Fibroblast of the aortic adventitia (primary cell): ENCODE results near the gene CCDC159. TPM values are rescaled to one million over a fixed set of nuclear protein-coding genes. Genes with fewer than 3 reads are reported as not detected.
A peak's percentile ranks its signal among the peaks of the same experiment; 100 is the strongest.
"Not testable (repeated sequence)": the region's sequence is repeated elsewhere in the genome, so short reads cannot be mapped to it uniquely, and the experiment has no call there.

Experiments used
- DNase-seq: peaks from one replicate; pipeline ENCODE4 v3.0.0-alpha.2; 2010; ENCODE audit warnings: low read depth
- H3K4me3 ChIP-seq: 2 replicates; pipeline ENCODE4 v1.5.1; 2011; ENCODE audit warnings: low read depth, mild to moderate bottlenecking, control low read depth, low read length, moderate library complexity
- total RNA-seq: library from RNA; depleted of rRNA; stranded (reverse); fragments of >200 nt; gene quantifications from 2 replicates; pipeline ENCODE4 v1.2.3, GENCODE V29; 2012; ENCODE audit warnings: low replicate concordance
- TF ChIP-seq, protein P1 (sequence below): IDR thresholded peaks from 2 replicates; pipeline ENCODE4 v1.5.1; 2011; ENCODE audit warnings: mild to moderate bottlenecking, low read length, control low read depth, inconsistent platforms; ENCODE audit not compliant: insufficient read depth

The CCDC159 gene
- total RNA-seq, 1 donor: 12.2 TPM

DNA sequence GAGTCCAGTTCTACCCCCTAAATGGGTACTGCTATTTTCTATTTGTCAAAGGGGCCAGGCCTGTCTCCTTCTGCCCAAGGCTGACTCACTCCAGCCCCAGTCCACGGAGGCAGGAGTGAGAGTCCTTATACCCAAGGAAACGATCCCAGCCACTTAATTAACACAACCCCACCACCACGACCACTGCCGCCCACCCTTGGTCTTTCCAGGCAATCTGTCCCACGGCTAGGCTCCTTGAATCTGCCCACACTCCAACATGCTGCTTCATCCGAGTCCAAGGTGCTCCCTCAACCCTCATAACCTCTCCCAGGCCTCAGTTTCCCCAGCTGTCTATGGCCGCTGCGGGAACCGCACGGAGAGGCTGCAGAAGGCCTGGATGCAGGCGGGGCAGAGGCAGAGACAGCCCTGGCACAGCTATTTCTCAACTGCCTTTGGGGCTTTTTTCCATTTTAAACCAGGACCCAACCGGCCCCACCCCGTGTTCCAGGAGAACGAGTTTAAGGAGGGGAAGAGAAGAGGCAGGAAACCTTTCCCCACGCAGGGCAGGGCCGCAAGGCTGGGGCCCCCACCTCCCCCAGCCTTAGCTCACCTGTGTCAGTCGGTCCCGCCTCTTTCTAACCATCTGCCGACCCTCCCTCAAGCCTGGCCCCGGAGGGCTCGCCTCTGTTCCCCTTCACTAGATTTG is 7.6 kb upstream of the CCDC159 start:
- H3K4me3 ChIP-seq: peak overlapping the region; percentile 82
- DNase-seq: no peak
- TF ChIP-seq, protein P1, sequence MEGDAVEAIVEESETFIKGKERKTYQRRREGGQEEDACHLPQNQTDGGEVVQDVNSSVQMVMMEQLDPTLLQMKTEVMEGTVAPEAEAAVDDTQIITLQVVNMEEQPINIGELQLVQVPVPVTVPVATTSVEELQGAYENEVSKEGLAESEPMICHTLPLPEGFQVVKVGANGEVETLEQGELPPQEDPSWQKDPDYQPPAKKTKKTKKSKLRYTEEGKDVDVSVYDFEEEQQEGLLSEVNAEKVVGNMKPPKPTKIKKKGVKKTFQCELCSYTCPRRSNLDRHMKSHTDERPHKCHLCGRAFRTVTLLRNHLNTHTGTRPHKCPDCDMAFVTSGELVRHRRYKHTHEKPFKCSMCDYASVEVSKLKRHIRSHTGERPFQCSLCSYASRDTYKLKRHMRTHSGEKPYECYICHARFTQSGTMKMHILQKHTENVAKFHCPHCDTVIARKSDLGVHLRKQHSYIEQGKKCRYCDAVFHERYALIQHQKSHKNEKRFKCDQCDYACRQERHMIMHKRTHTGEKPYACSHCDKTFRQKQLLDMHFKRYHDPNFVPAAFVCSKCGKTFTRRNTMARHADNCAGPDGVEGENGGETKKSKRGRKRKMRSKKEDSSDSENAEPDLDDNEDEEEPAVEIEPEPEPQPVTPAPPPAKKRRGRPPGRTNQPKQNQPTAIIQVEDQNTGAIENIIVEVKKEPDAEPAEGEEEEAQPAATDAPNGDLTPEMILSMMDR: no peak

DNA sequence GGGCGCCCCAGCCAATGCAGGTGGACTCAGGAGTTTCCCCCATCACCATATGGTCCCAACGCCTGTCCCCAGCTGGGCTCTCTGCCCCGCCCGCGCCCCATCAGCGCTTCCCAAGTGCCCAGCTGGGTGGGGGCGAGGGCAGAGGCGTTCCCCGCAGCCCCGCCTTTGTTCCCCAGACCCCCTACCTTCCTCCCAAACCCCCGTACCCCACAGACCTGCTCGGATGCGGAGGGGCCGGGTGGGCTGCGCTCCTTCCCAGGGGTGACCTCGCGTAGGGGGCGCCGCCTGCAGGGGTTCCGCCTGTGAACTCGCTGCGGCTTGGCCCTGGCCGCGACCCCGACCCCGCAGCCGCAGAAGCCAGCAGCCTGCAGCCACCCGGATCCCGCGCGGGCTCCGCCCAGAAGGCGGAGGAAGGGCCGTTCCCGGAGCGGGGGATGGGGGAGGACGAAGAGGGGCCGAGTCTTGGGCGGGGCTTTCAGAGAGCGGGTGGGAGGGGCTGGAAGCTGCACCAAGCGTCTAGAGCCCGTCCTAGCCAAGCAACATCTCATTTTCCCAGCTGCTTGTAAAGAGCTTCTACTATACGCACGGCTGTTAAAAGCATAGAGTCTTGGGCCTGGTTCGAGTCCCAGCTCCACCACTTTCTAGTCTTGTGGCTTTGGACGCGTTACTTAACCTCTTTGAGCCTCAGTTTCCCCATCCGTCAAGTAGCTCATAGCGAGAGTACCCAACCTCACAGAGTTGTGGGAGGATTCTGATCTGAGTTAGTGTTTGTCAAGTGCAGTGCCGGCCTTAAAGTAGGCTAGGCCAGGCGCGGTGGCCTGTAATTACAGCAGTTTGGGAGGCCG is 6.8 kb upstream of the CCDC159 start, which contains the start of gene RAB3D:
RAB3D (minus strand) TSS at position 404 of the 845 bp plus-strand sequence. CDS start 2,258 bp downstream, outside the sequence.
- peak; percentile 87 for DNase-seq
- peak within 1 kb of the TSS; percentile 82 for H3K4me3 ChIP-seq
- TF ChIP-seq, protein P1: no peak

DNA sequence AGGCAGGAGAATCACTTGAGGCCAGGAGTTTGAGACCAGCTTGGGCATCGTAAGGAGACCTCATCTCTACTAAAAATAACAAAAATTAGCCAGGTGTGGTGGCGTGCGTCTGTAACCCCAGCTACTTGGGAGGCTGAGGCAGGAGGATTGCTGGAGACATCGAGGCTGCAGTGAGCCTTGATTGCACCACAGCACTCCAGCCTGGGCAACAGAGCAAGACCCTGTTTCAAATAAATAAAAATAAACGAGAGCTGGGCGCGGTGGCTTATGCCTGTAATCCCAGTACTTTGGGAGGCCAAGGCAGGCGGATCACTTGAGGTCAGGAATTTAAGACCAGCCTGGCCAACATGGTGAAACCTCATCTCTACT is 6.2 kb upstream of the CCDC159 start:
- peak overlapping the region; percentile 82 for H3K4me3 ChIP-seq
- DNase-seq: not testable (repeated sequence)

DNA sequence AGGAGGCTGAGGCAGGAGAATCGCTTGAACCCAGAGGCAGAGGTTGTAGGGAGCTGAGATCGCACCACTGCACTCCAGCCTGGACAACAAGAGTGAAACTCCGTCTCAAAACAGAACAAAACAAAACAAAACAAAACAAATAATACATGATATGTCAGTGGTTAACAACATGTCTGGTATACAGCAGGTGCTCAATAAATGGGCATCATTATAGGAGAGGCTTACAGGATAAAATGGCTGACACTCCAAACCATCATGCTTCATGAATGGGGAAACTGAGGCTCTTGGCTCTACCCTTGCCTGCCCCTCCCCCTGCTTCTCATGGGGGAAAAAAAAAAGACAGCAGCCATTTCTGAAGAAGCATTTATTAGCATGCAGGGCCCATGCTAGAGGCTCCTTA is 3.9 kb upstream of the CCDC159 start:
- H3K4me3 ChIP-seq: no peak overlapping the region
- no peak for DNase-seq
- TF ChIP-seq, protein P1: no peak

DNA sequence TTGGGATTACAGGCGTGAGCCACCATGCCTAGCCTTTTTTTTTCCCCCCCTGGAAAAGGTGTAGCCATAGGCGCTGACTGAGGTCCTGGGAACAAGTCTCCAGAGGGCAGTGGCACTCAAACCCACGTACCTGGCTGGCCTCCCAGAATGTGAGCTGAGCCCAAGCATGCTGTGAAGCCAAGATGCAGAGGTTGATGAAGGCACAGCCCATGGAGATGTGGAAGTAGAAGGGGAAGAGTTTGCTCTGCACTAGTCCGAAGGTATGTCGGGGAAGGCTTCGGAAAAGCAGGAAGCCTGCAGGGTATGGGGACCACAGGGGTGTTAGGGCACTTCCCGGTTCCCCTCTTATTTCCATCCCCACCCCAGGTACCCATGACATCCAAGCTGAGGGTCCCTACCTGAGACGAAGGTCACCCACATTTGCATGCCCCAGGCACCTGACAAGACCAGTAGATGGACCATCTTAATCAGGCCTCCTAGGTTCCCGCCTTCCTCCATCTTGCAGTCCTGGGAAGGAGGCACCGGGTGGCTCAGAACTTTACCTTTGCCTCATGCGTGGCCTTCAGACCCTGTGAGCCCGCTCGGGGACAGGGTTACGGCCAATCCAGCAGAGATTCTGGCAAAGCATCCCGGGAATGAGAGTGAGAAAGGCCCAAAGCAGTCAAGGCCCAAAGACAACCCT is 1.1 kb upstream of the CCDC159 start:
- TF ChIP-seq, protein P1: no peak
- peak overlapping the region; percentile 88 for H3K4me3 ChIP-seq
- DNase-seq: no peak

DNA sequence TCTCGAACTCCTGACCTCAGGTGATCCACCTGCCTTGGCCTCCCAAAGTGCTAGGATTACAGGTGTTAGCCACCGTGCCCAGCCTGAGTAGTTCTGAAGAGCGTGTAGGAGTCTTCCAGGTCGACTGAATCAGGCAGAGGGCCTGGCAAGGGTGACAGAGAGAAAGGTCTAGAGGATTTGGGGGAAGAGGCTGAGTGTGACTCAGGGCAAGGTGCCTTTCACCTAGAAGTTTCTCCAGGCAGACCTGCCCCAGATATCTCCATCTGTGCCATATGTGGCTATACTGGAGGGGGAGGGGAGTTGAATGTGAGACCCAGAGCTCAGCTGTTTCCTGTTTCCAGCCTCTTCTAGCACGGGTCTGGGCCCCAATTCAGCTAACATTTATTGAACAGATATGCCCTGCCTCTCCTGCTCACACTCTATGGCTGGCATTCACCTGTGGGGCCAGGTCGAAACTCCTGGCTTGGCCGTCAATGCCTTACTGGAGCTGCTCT is 1.3 kb downstream of the CCDC159 start:
- H3K4me3 ChIP-seq: no peak overlapping the region
- TF ChIP-seq, protein P1: no peak
- no peak for DNase-seq

DNA sequence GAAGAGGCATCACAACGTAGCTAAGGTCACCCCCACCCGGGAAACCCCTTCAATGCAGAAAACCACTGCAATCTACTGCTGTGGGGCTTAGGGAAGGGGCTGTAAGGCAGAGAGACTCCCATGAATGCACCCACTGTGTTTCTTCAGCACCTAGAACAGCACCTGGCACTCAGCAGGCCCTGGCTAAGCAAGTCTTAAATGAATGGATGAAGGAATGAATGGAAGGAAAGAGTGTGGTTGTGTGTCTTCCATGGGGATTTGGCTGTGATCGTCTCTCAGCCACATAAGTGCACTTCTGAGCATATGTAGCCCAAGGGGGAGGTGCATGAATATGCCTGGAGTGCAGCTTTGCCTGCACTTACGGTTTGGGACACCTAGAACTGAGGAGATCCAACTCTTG is 2.9 kb downstream of the CCDC159 start:
- DNase-seq: no peak
- TF ChIP-seq, protein P1: no peak
- H3K4me3 ChIP-seq: no peak overlapping the region

DNA sequence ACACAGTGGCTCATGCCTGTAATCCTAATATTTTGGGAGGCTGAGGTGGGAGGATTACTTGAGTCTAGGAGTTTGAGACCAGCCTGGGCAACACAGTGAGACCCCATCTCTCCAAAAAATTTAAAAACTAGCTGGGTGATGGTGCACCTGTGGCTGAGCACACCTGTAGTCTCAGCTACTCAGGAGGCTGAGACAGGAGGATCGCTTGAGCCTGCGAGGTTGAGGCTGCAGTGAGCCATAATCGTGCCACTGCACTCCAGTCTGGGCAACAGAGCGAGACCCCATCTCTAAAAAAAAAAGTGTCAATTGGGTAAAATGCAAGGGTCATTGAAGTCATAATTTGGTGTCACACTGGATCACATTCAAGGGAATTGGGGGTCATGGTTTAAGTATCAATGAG is 7.8 kb downstream of the CCDC159 start:
- DNase-seq, H3K4me3 ChIP-seq: not testable (repeated sequence)
